Naive thymus-derived CD8-positive, alpha-beta T cell (primary cell): ENCODE measurements around the gene CYTH3. TPM values are rescaled to one million over a fixed set of nuclear protein-coding genes. Genes with fewer than 3 reads are reported as not detected.
A peak's percentile ranks its signal among the peaks of the same experiment; 100 is the strongest.
"Not testable (repeated sequence)": the region's sequence is repeated elsewhere in the genome, so short reads cannot be mapped to it uniquely, and the experiment has no call there.

ENCODE experiments used
- ATAC-seq, 2 donors: fragments of 150-1000 bp; cut with Tn5 transposase in 1 of 2; sonication (Bioruptor Pico), chemical (Tn5 transposase) in 1 of 2; 1 replicate in 1 of 2; 2 replicates in 1 of 2; pipeline ENCODE4 v1.10.0; 2021; ENCODE audit warnings: mild to moderate bottlenecking in 2 of 2, moderate library complexity in 2 of 2
- POLR2A ChIA-PET: fragments of 350-600 bp; sonication (Branson Sonifier 250); formaldehyde crosslinking; loops from one replicate; lab custom pipeline; 2021; ENCODE audit warnings: antibody characterized with exemption; lab: Charles Lee
- DNase-seq, 10 donors: peaks; one replicate each; pipeline versions ENCODE4 v3.0.0 to v3.0.0-alpha.2; 2020 to 2022
- H3K27ac Mint-ChIP-seq, 10 donors: one replicate each; pipeline ENCODE4 v1.8.0; 2020 to 2022; ENCODE audit warnings: mild to moderate bottlenecking in 10 of 10, mixed read lengths in 10 of 10, moderate library complexity in 4 of 10, inconsistent platforms in 1 of 10
- H3K27me3 Mint-ChIP-seq, 5 donors: one replicate each; pipeline ENCODE4 v1.8.0; 2021 to 2022; ENCODE audit warnings: mixed read lengths in 5 of 5
- H3K36me3 Mint-ChIP-seq, 3 donors: one replicate each; pipeline ENCODE4 v1.8.0; 2020 to 2022; ENCODE audit warnings: mixed read lengths in 3 of 3, mild to moderate bottlenecking in 2 of 3, inconsistent platforms in 1 of 3
- H3K4me1 Mint-ChIP-seq, 4 donors: one replicate each; pipeline ENCODE4 v1.8.0; 2021 to 2022; ENCODE audit warnings: mixed read lengths in 4 of 4
- H3K4me3 Mint-ChIP-seq, 10 donors: one replicate each; pipeline ENCODE4 v1.8.0; 2020 to 2022; ENCODE audit warnings: mild to moderate bottlenecking in 10 of 10, mixed read lengths in 10 of 10, moderate library complexity in 6 of 10, inconsistent platforms in 1 of 10
- H3K9me3 Mint-ChIP-seq, 9 donors: one replicate each; pipeline ENCODE4 v1.8.0; 2020 to 2022; ENCODE audit warnings: mixed read lengths in 9 of 9, mild to moderate bottlenecking in 3 of 9, inconsistent platforms in 1 of 9, moderate library complexity in 1 of 9
- polyA plus RNA-seq, 3 donors: library from polyadenylated mRNA; unstranded; fragments of 300-500 nt; fragmentation: Illumina TruSeq; gene quantifications; one replicate each; pipeline ENCODE4 v1.2.3, GENCODE V29; 2021
- total RNA-seq, 8 experiments: library from RNA in 2 of 8; stranded (reverse) in 2 of 8; gene quantifications; one replicate each; pipeline ENCODE4 v1.2.3 and lab custom pipeline; 2021 to 2026

CYTH3 gene
- total RNA-seq (1 to 10 TPM; 8.1 to 8.6 TPM), polyA plus RNA-seq (1 to 10 TPM in 2 of 3 donors, under 1 TPM in 1; 0.77 to 4.1 (median 2.1) TPM), total RNA-seq (lab: John Stamatoyannopoulos, UW) (0.98 to 15.2 (median 12.3) reads per million in 6 experiments)

- H3K27me3 Mint-ChIP-seq: peaks cover 0 to 10% (median 0%) of the 10 kb centered on the region in 5 donors
- peak within 1 kb of the TSS in 8 of 10 donors; percentile 49 to 91 (median 68) for H3K27ac Mint-ChIP-seq
- POLR2A ChIA-PET: interaction anchor here (0.5 to 0.6 kb wide), 2 partner anchors 12 to 172 kb away, joined by 4 to 5 read pairs; no protein-coding TSS in a partner anchor
- DNase-seq (peak; percentile 51 to 82 (median 77)), ATAC-seq (peak; percentile 80 to 81)
- H3K36me3 Mint-ChIP-seq: no peaks in the 10 kb centered on the region
- H3K9me3 Mint-ChIP-seq: no peaks in the 10 kb centered on the region
- peaks cover 14 to 25% (median 22%) of the 10 kb centered on the region in 4 donors for H3K4me1 Mint-ChIP-seq
- peak within 1 kb of the TSS; percentile 81 to 93 (median 87) for H3K4me3 Mint-ChIP-seq
Measured at GRCh38 chr7:6272481-6273323, at the start of gene CYTH3. Gene CYTH3, minus strand, starts transcription at chr7:6272624. Its CDS starts 117 bp downstream, at chr7:6272507.

- DNase-seq (no peak), ATAC-seq (no peak)
- no peak overlapping the region for H3K4me3 Mint-ChIP-seq
- no peak overlapping the region for H3K27ac Mint-ChIP-seq
- no peaks in the 10 kb centered on the region for H3K36me3 Mint-ChIP-seq
- no peaks in the 10 kb centered on the region for H3K9me3 Mint-ChIP-seq
- H3K27me3 Mint-ChIP-seq: peaks cover 0 to 2% (median 0%) of the 10 kb centered on the region in 5 donors
- peaks cover 3 to 14% (median 12%) of the 10 kb centered on the region in 4 donors for H3K4me1 Mint-ChIP-seq
- POLR2A ChIA-PET: interaction anchor here (0.6 kb wide), 1 partner anchor 13 kb away, joined by 4 read pairs; no protein-coding TSS in a partner anchor
Measured at GRCh38 chr7:6320791-6321190, 48.4 kb upstream of the CYTH3 start.

GRCh38 chr7:6317797-6318438 lies 45.5 kb upstream of the CYTH3 start:
- Mint-ChIP-seq H3K4me1 (peaks cover 0 to 11% (median 8%) of the 10 kb centered on the region in 4 donors), H3K9me3 (no peaks in the 10 kb centered on the region), H3K36me3 (no peaks in the 10 kb centered on the region), H3K27me3 (no peaks in the 10 kb centered on the region), H3K4me3 (peak overlapping the region in 6 of 10 donors; percentile 12 to 67 (median 46)), H3K27ac (peak overlapping the region in 3 of 10 donors; percentile 40 to 47 (median 41))
- ATAC-seq: peak; percentile 29 to 57
- POLR2A ChIA-PET: no interaction called here
- peak in 2 of 10 donors; percentile 2 to 4 for DNase-seq

- DNase-seq: no peak
- ATAC-seq: no peak
- Mint-ChIP-seq H3K4me1 (peaks cover 0 to 10% (median 7%) of the 10 kb centered on the region in 4 donors), H3K27me3 (no peaks in the 10 kb centered on the region), H3K36me3 (no peaks in the 10 kb centered on the region), H3K4me3 (no peak overlapping the region), H3K27ac (no peak overlapping the region), H3K9me3 (no peaks in the 10 kb centered on the region)
- POLR2A ChIA-PET: interaction anchor here (1.2 kb wide), 1 partner anchor 14 kb away, joined by 3 read pairs; no protein-coding TSS in a partner anchor
Measured at GRCh38 chr7:6316226-6316625, 43.8 kb upstream of the CYTH3 start.

GRCh38 chr7:6315746-6316145 lies 43.3 kb upstream of the CYTH3 start:
- Mint-ChIP-seq H3K9me3 (no peaks in the 10 kb centered on the region), H3K27ac (no peak overlapping the region), H3K36me3 (no peaks in the 10 kb centered on the region), H3K4me1 (peaks cover 0 to 10% (median 7%) of the 10 kb centered on the region in 4 donors), H3K27me3 (no peaks in the 10 kb centered on the region), H3K4me3 (no peak overlapping the region)
- no peak for DNase-seq
- no peak for ATAC-seq
- POLR2A ChIA-PET: interaction anchor here (1.2 kb wide), 1 partner anchor 13 kb away, joined by 3 read pairs; no protein-coding TSS in a partner anchor

GRCh38 chr7:6310271-6310993 lies 38.0 kb upstream of the CYTH3 start:
- Mint-ChIP-seq H3K4me3 (no peak overlapping the region), H3K4me1 (peaks cover 0 to 1% (median 0%) of the 10 kb centered on the region in 4 donors), H3K27me3 (peaks cover 0 to 1% (median 0%) of the 10 kb centered on the region in 5 donors), H3K9me3 (no peaks in the 10 kb centered on the region), H3K36me3 (no peaks in the 10 kb centered on the region), H3K27ac (no peak overlapping the region)
- no peak for DNase-seq
- ATAC-seq: no peak
- POLR2A ChIA-PET: no interaction called here

GRCh38 chr7:6307762-6308161 lies 35.3 kb upstream of the CYTH3 start:
- ATAC-seq (no peak), DNase-seq (no peak)
- Mint-ChIP-seq H3K27ac (no peak overlapping the region), H3K4me3 (no peak overlapping the region), H3K27me3 (peaks cover 0 to 1% (median 0%) of the 10 kb centered on the region in 5 donors), H3K4me1 (peaks cover 0 to 1% (median 0%) of the 10 kb centered on the region in 4 donors), H3K36me3 (no peaks in the 10 kb centered on the region), H3K9me3 (no peaks in the 10 kb centered on the region)
- POLR2A ChIA-PET: interaction anchor here (0.6 kb wide), 1 partner anchor 13 kb away, joined by 4 read pairs; no protein-coding TSS in a partner anchor

GRCh38 chr7:6306471-6306870 lies 34.0 kb upstream of the CYTH3 start:
- DNase-seq (no peak), ATAC-seq (no peak)
- Mint-ChIP-seq H3K36me3 (no peaks in the 10 kb centered on the region), H3K4me3 (no peak overlapping the region), H3K4me1 (peaks cover 0 to 1% (median 0%) of the 10 kb centered on the region in 4 donors), H3K27ac (no peak overlapping the region), H3K27me3 (peaks cover 0 to 1% (median 0%) of the 10 kb centered on the region in 5 donors), H3K9me3 (no peaks in the 10 kb centered on the region)
- POLR2A ChIA-PET: no interaction called here

- Mint-ChIP-seq H3K4me3 (no peak overlapping the region), H3K36me3 (no peaks in the 10 kb centered on the region), H3K27me3 (peaks cover 0 to 1% (median 0%) of the 10 kb centered on the region in 5 donors), H3K27ac (no peak overlapping the region), H3K9me3 (no peaks in the 10 kb centered on the region), H3K4me1 (peaks cover 0 to 1% (median 0%) of the 10 kb centered on the region in 4 donors)
- POLR2A ChIA-PET: no interaction called here
- DNase-seq: no peak
- ATAC-seq: no peak
Measured at GRCh38 chr7:6305330-6305729, 32.9 kb upstream of the CYTH3 start.

- H3K4me3 Mint-ChIP-seq, ATAC-seq, H3K9me3 Mint-ChIP-seq, H3K4me1 Mint-ChIP-seq, POLR2A ChIA-PET, DNase-seq, H3K27ac Mint-ChIP-seq, H3K36me3 Mint-ChIP-seq, H3K27me3 Mint-ChIP-seq: not testable (repeated sequence)
Measured at GRCh38 chr7:6301446-6301845, 29.0 kb upstream of the CYTH3 start.

GRCh38 chr7:6299774-6300173 lies 27.4 kb upstream of the CYTH3 start:
- H3K4me1 Mint-ChIP-seq: no peaks in the 10 kb centered on the region
- DNase-seq: no peak
- ATAC-seq: no peak
- H3K9me3 Mint-ChIP-seq: no peaks in the 10 kb centered on the region
- no peak overlapping the region for H3K27ac Mint-ChIP-seq
- H3K4me3 Mint-ChIP-seq: no peak overlapping the region
- H3K36me3 Mint-ChIP-seq: no peaks in the 10 kb centered on the region
- POLR2A ChIA-PET: no interaction called here
- peaks cover 0 to 6% (median 0%) of the 10 kb centered on the region in 5 donors for H3K27me3 Mint-ChIP-seq

- DNase-seq: no peak
- POLR2A ChIA-PET: no interaction called here
- Mint-ChIP-seq H3K4me1 (no peaks in the 10 kb centered on the region), H3K27me3 (peaks cover 0 to 6% (median 0%) of the 10 kb centered on the region in 5 donors), H3K9me3 (no peaks in the 10 kb centered on the region), H3K36me3 (no peaks in the 10 kb centered on the region), H3K27ac (no peak overlapping the region), H3K4me3 (no peak overlapping the region)
- ATAC-seq: no peak
Measured at GRCh38 chr7:6294839-6295238, 22.4 kb upstream of the CYTH3 start.
